Activated gamma-delta T cell treated with Interleukin-2 at 50 U/mL for 16 hours (primary cell): ENCODE results near the gene FNDC3B.

Experiments
- DNase-seq: peaks from one replicate; pipeline ENCODE4 v3.0.0-alpha.2; 2020

FNDC3B gene

GRCh38 chr3:172383306-172383796, 344.0 kb downstream of the FNDC3B start:
- no peak for DNase-seq

DNA sequence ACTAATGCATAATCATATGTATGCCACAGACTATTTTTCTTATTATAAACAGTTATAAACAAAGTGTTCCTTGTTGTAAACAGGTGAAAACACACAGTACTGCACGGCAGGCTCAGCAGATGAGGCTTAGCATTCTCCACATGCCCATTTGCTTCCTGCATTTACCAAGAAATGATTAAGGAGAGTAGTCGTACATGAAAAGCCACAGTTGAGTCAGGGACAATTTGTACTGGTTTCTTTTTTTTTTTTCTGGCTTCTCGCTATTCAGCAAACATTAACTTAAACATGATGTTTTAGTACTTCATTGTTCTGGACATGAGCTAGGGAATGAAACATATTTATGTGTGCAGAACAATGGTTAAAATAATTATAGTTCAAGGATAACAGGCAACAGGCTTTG, 345.5 kb downstream of the FNDC3B start:
- no peak for DNase-seq

DNA sequence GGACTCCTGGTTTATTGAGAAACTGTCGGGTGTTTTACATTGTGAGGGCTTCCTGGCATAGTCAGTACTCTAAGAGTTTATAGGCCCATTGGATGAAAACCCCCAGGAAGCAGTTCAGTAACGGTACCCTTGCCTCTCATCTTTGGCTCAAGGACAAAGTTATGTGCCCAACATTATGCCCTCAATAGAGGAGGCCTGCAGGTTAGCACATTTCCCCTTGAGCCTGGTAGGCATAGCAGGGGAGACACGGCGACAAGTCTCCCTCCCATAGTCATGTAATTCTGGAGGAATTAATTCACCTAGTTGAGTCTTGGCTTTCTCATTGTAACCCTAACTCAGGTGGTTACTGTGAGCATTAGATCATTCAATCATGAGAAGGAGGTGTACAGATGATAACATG, 348.4 kb downstream of the FNDC3B start:
- DNase-seq, result no peak

DNA sequence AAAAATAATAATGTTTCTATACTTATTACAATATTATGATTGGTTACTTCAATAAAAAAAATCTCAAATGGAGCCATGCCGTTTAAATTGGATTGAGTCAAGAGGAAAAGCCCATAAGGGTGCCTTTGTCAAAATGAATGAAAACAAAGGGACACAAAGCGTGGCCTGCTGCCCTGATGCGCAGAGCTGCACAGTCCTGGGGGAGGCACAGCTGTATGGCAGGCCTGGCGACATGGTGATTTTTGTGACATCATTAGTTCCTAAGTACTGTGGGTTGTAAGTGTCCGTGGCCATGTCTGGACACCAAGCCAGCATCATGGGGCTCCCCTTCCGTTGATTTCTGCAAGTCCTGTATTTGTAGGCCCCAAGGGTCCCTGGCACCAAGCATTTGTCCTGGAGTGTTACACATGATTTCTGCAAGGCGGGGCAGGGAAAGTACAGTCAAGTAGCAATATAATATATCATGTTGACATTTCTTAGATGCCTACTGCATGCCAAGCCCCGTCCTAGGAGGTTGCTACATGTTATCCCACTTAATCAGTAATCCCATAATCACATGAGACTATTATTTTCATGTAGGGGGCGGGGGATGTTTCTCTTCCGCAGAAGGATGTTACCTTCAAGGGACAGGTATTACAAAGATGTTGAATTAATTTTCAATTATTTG, 349.2 kb downstream of the FNDC3B start:
- no peak for DNase-seq

DNA sequence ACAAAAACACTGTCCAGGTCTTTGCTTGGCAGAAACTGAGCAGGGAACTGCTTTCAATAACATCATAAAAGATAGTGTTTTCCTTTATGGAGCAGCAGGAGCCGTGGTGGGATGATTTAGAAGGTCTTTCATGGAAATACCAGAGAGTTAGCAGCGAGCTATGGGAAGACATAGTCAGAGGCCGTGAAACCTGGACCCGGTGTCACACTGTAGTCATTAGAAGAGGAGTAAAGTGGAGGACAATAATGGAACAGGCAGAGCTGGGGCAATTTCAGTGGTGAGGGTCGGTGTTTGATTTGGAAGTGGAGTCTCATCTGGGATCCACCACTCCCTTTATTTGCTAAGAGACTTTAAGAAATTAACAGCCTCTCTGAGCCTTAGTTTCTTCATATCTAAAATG, 351.4 kb downstream of the FNDC3B start:
- no peak for DNase-seq

DNA sequence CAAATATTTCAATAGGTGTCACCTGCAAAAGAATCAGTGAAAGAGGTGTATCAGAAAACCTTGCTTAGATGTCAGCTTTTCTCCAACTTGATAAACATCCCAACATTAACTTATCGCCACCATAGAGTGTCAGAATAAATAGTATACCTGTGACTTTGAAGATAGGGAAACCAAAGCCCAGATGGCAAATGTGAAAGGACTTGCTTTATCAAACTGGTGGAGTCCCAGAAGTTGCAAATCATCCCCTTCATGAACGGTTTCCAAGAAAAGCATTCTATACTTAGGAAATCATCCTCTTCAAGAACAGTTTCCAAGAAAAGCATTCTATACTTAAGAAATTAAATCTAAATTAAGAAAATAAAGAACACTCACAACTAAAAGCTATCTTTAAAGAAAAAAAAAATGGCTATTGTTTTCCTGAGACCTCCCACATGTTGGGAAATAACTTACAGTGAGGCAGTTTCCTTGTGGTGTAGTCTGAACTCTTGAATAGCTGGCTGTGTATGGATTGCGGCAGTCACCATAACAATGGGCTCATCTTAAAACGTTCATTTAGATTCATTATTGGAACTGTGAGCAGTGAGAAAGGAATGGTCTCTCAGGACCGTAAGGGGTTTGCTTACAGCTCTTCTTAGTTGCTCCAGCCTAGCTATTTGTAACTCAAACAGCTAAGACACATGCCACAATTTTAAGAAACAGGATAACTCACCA, 352.4 kb downstream of the FNDC3B start:
- DNase-seq, result no peak

- no peak for DNase-seq
Measured at GRCh38 chr3:172394692-172395091, 355.3 kb downstream of the FNDC3B start.

DNA sequence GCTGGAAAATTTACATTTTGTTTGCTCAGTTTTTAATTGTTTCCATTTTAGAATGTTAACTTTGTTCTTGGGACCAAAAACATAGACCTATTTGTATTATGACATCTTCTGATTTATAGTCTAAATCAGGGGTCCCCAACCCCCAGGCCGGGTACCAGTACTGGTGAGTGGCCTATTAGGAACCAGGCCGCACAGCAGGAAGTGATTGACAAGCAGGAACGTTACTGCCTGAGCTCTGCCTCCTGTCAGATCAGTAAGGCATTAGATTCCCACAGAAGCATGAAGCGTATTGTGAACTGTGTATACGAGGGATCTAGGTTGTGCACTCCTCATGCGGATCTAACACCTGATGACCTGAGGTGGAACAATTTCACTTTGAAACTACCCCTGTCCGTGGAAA, 357.0 kb downstream of the FNDC3B start:
- DNase-seq, result no peak

DNA sequence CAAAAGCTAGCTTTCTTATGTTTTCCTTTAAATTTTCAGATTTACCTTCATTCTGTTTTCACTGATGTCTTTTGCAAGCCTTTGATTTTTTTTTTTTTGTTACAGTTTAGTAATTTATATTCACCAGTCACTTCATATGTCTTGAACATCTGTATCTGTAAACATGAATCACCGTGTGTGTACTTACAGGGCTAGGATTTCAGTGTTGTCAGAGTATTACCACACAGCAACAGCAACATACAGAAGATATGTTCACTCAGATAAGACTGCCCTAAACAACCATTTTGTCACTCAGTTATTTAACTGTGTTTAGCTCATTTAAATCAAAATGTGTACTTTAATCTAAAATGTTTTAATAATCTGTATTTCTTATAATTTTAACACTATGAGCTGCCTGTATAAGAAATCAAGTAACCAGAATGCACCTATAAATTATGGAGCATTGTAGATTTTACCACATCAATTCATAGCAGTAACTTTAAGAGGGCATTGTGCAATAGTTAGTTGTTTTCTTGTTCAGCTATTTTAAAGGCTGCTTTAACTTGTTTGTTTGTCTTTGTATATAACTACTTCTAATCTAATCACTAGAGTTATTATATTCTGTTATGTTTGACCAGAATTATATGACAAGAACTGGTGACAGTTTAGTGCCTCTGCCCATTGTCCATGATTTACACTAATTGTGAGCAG, 358.5 kb downstream of the FNDC3B start:
- no peak for DNase-seq

GRCh38 chr3:172398484-172398883, 359.1 kb downstream of the FNDC3B start:
- DNase-seq, result no peak

GRCh38 chr3:172402090-172402489, 362.7 kb downstream of the FNDC3B start:
- DNase-seq, result no peak

DNA sequence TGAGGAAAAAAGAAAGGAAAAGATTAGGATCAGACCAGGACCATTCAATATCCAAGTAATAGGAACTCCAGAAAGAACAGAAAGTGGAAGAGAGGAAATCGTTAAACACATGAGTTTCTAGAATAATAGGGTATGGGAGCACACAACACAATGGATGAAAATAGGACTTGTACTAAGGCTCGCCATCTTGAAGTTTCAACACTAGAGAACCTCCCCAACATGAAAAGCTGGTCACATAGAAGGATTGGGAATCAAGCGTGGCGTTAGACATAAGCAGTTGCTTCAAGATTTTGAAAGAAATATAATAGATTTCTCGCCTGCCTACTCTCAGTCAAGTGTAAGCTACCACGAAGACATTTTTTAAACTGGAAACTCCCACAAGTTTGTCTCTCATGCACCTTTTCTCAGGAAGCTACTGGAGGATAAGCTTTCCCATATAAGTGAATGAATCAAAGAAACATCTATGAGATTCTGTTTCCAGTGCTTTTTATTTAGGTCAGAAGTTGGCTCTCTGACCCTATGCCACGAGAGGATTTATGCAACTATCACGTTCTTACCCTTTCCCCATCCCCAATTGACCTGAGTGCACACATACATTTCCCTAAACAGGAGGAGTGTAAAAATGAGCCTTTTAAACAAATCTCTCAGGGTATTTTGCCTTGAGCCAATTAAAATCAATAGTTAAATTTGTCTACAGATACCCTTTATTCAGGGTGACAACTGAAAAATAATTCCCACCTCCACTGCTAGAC, 363.7 kb downstream of the FNDC3B start:
- DNase-seq, result no peak

DNA sequence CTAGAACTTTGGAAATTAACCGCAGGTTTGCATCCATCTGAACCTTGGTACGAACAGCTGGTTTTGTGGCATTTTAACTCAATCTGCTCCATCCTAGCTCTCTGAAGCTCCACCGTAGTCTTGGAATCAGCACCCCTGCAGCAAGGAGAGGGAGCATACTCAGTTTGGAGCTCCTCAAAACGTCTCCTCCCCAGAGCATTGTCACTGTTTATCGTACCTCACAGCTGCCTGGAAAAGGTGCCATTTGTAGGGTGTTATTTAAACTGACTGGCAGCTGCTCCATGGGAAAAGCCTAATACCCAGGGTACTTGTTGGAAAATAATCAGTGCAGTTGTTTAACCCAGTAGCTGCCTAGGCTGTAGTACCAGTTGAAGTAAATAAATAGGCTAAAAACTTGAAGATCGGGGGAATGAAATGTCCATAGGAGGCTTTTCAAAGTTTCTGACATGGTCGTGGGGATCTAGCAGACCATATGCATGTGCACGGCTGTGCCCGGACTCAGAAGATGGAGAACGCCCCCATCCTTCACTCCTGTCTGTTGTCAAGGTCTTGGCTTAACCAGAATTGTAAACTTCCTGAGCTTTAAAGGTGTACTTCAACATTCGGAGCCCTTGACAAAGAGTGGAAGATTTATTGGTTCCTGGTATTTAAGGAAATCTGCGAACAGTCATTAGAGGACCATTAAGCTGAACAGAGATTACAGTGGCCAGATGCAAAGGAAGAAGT, 365.0 kb downstream of the FNDC3B start:
- no peak for DNase-seq

GRCh38 chr3:172405914-172406313, 366.5 kb downstream of the FNDC3B start:
- DNase-seq, result no peak

DNA sequence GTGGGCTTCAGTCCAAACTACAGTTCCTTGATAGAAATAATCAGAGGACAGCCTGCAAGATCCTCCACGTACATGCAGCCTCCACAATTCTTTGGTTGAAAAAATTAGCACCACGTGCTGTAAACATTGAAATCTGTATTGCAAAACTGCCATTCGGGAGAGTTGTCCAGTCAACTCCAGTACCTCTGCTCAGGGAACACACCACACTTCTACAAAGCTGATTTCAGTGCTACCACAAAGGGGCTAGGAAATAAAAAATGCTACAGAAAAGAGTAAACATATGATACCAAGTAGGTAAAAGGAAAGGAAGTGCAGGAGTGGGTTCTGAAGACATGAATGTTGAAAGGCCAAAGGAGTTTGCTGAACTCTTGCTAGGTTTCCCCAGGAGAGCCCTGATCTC, 368.5 kb downstream of the FNDC3B start:
- no peak for DNase-seq

GRCh38 chr3:172410702-172411477, 371.5 kb downstream of the FNDC3B start:
- DNase-seq, result no peak

DNA sequence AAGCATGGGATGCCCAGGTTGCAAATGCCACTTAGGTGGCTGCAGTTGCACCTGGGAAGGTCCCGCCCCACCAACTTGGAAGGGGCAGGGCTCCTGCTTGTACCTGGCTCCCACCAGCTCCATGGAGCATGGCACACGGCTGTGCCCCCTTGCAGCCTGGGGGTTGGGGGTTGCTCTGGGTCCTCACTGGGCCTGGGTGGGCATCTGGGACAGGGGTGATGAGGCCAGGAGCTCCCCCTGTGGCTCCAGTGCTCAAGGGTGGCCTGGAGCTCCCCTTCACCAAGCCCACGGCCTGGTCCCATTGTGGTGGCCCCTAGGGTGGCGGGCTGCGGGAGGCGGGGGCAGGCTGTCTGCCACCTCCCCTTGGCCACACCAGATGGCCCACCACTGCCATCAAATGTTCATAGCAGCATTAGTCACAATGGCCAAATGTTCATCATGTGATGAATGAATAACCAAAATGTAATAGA, 372.1 kb downstream of the FNDC3B start:
- DNase-seq, result no peak

DNA sequence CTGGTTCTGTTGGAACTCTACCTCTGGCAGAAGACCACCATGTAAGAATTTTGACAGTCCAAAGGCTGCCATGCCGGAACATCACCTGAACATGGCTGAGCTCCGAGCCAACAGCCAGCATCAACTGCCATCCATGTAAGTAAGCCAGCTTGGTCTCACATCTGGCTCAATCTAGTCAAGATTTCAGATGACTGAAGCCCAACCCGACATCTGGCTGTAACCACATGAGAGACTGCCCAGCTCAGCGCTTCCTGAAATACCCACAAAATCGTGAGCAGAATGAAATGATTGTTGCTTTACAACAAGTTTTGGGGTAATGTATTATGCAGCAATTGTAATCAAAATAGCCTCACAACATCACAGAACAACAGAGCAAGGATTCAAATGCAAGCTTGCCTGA, 375.9 kb downstream of the FNDC3B start:
- no peak for DNase-seq

GRCh38 chr3:172437713-172438112, 398.3 kb downstream of the FNDC3B start:
- DNase-seq, result no peak

DNA sequence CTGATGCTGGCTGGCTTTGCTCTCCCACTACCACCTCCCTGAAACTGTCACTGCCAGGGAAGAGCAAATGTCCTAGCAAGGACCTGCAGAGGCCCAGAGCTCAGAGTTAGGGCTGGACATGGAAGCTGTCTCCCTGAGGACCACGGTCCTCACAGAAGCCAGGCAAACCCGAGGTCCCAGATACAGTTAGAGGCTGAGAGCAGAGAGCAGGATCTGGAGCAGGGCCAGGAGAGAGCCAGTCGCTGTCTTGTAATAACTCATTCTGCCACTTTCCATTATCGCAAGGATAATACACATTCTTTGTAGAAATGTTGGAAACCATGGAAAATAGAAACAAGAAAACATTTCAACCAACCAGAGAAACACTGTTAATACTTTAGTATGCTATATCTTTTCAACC, 398.8 kb downstream of the FNDC3B start:
- no peak for DNase-seq

DNA sequence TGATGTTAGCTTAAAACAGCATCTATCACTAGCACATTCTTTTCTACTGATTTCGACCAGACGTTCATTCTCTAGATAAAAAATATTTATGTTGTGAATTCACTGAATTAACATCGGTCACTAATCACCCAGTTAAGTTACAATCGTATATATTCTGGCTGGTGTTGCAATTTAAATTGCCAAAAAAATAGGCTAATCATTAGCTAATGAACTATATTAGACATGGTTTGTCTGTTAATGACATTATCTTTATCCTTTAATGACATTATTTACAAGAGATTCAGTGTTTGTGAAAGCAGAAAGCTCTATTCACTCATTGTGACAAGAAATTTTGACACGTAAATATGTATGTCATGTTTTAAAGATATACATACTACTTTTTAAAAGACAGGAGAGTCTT, 402.2 kb downstream of the FNDC3B start:
- no peak for DNase-seq

DNA sequence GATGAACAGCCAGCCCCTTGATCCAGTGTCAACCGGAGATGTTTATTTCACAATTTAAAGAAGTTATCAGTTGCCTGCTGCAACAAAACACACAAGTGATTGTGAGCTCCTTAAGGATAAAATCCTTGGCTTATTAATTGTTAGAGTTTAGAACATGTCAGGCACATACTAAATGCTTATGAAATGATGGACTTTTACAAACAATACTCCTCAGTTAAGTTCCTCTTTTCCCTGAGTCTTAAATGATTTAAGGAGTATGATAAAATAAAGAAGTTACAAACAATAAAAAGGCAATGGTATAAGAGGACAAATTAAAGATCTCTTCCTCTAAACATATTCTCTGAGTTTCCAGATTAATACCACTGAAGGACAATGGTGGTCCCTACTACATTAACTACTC, 403.2 kb downstream of the FNDC3B start:
- DNase-seq, result no peak
